ENCODE results near the gene CPXM2. TPM values are rescaled to one million over a fixed set of nuclear protein-coding genes. Genes with fewer than 3 reads are reported as not detected.

CPXM2 gene
- total RNA-seq, 1 experiment from 2014 or later: 0.12 TPM

- no TSS peak for BruUV-seq (replicated peaks)
- CTCF ChIA-PET: interaction anchor here (0.6 kb wide), 1 partner anchor 33 kb away, joined by 3 read pairs; no protein-coding TSS in a partner anchor
- Histone ChIP-seq H3K27ac (ENCODE audit: low read depth, low read length) (no peak overlapping the region), H2AFZ (ENCODE audit: low read depth, low read length, poor library complexity, severe bottlenecking) (no peak overlapping the region), H3K4me1 (ENCODE audit: control insufficient read depth in 1 of 2, insufficient read depth in 2 of 2, low read length in 2 of 2) (no peaks in the 10 kb centered on the region), H3K9me3 (ENCODE audit: control insufficient read depth in 1 of 2, insufficient read depth in 1 of 2, low read depth in 1 of 2, low read length in 2 of 2) (no peaks in the 10 kb centered on the region), H3K4me3 (replicated peaks in 1 of 2; ENCODE audit: low read depth in 1 of 2, low read length in 2 of 2) (no peak overlapping the region), H3K36me3 (ENCODE audit: control insufficient read depth in 1 of 2, insufficient read depth in 2 of 2, low read length in 2 of 2) (no peaks in the 10 kb centered on the region), H3K9me2 (ENCODE audit: insufficient read depth) (no peaks in the 10 kb centered on the region), H3K9ac (ENCODE audit: low read length) (no peak overlapping the region), H3K27me3 (ENCODE audit: insufficient read depth, low read length) (peaks cover 87% of the 10 kb centered on the region), H3K79me2 (ENCODE audit: insufficient read depth, low read length) (no peaks in the 10 kb centered on the region), H4K20me1 (ENCODE audit: insufficient read depth) (no peaks in the 10 kb centered on the region), H3K4me2 (ENCODE audit: low read length) (no peak overlapping the region)
- intact Hi-C loops (cut with micrococcal nuclease): no loop called here
- TF ChIP-seq EZH2phosphoT487 (IDR thresholded peaks at IDR 0.05; ENCODE audit: borderline replicate concordance) (no peak), EGR1 (IDR thresholded peaks at IDR 0.05; ENCODE audit: low read depth) (no peak), YY1 (IDR thresholded peaks at IDR 0.05; ENCODE audit: extremely low read depth, insufficient replicate concordance, low read depth, low read length) (no peak), REST (IDR thresholded peaks at IDR 0.05; ENCODE audit: low read depth) (no peak), JUND (IDR thresholded peaks at IDR 0.05) (no peak), RAD21 (IDR thresholded peaks at IDR 0.05; ENCODE audit: low read depth) (no peak), CBX3 (IDR thresholded peaks at IDR 0.05; ENCODE audit: low read depth) (no peak), CTCF (IDR thresholded peaks at IDR 0.05 in 2 of 3, conservative IDR thresholded peaks at IDR 0.05 in 1 of 3; ENCODE audit: borderline replicate concordance in 1 of 3, insufficient read depth in 1 of 3, low read depth in 2 of 3, low read length in 2 of 3) (no peak), SP1 (IDR thresholded peaks at IDR 0.05; ENCODE audit: low read depth) (no peak), ZBTB33 (IDR thresholded peaks at IDR 0.05; ENCODE audit: extremely low read depth, insufficient replicate concordance, low read length) (no peak), ZNF274 (IDR thresholded peaks at IDR 0.05; ENCODE audit: low read depth, low read length) (no peak), POLR2A (IDR thresholded peaks at IDR 0.05; ENCODE audit: borderline replicate concordance, extremely low read depth, insufficient read depth, insufficient read length) (no peak), ZFX (IDR thresholded peaks at IDR 0.05) (no peak), SIN3A (IDR thresholded peaks at IDR 0.05; ENCODE audit: low read depth) (no peak)
- POLR2A ChIA-PET: no interaction called here
- ATAC-seq: no peak
- RAD21 ChIA-PET (ENCODE audit: low non-redundant PET in 1 of 2, low total read pairs in 2 of 2, uncharacterized antibody in 2 of 2, unreplicated experiment in 2 of 2): no interaction called here
- DNase-seq (ENCODE audit: low read depth, low spot score): no peak
These were observed 174.3 kb downstream of the CPXM2 start for GRCh38 chr10:123717336-123717735.

Data from HCT116 (cell line).